GM12873 (cell line): ENCODE results near the gene ENAH.
A peak's percentile ranks its signal among the peaks of the same experiment; 100 is the strongest.

Source experiments
- TF ChIP-seq, protein P1 (sequence below): IDR thresholded peaks from 2 replicates; pipeline ENCODE4 v1.5.1; 2012; ENCODE audit warnings: low read depth, mild to moderate bottlenecking, moderate library complexity, low read length, control low read depth; ENCODE audit not compliant: insufficient read depth; ENCODE audit errors: missing control alignments

ENAH gene

GRCh38 chr1:225479341-225479740, 173.6 kb downstream of the ENAH start:
- TF ChIP-seq, protein P1, sequence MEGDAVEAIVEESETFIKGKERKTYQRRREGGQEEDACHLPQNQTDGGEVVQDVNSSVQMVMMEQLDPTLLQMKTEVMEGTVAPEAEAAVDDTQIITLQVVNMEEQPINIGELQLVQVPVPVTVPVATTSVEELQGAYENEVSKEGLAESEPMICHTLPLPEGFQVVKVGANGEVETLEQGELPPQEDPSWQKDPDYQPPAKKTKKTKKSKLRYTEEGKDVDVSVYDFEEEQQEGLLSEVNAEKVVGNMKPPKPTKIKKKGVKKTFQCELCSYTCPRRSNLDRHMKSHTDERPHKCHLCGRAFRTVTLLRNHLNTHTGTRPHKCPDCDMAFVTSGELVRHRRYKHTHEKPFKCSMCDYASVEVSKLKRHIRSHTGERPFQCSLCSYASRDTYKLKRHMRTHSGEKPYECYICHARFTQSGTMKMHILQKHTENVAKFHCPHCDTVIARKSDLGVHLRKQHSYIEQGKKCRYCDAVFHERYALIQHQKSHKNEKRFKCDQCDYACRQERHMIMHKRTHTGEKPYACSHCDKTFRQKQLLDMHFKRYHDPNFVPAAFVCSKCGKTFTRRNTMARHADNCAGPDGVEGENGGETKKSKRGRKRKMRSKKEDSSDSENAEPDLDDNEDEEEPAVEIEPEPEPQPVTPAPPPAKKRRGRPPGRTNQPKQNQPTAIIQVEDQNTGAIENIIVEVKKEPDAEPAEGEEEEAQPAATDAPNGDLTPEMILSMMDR: no peak

DNA sequence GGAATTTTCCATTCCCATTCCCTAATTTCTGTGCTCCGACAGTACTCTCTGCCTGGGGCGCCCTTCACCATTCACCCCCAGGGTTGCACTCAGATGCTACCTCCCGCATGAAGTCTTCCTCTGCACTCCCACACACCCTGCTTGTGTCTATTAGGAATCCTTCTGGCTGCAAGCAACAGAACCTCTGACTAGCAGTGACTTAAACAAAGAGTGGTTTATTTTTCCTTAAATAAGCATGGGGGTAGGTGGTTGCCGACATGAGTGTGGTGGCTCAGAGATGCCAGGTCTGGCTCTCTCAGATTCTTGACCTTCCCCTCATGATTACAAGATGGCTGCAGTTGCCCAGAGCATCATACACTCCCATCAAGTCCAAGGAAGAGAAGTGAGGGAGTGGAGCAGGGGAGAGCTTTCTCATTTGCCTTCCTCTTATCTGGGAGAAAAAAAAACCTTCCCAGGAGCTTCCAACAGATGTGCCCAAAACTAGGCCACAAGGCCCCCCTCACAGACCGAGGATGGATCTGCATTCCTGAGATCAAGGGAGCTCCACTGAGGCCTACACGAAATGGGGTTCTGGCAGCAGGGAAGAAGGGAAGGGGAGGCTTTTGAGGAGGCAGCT, 175.5 kb downstream of the ENAH start:
- TF ChIP-seq, protein P1: no peak

GRCh38 chr1:225476538-225476988, 176.4 kb downstream of the ENAH start:
- TF ChIP-seq, protein P1: no peak

DNA sequence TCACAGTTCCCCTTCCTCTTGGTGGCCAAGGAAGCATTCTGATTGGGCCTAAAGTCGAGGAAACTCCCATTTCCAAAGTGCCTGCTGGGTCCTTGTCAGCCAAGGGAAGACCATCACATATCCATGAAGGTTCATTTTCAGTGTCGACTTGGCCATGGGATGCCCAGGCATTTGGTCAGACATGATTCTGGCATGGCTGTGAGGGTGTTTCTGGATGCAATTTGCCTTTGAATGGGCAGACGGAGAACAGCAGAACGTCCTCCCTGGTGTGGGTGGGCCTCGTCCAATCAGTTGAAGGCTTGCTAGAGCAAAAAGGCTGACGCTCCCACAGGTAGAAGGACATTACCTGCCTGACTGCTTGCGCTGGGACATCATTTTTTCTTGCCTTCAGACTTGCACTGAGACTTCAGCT, 176.8 kb downstream of the ENAH start:
- TF ChIP-seq, protein P1: no peak

DNA sequence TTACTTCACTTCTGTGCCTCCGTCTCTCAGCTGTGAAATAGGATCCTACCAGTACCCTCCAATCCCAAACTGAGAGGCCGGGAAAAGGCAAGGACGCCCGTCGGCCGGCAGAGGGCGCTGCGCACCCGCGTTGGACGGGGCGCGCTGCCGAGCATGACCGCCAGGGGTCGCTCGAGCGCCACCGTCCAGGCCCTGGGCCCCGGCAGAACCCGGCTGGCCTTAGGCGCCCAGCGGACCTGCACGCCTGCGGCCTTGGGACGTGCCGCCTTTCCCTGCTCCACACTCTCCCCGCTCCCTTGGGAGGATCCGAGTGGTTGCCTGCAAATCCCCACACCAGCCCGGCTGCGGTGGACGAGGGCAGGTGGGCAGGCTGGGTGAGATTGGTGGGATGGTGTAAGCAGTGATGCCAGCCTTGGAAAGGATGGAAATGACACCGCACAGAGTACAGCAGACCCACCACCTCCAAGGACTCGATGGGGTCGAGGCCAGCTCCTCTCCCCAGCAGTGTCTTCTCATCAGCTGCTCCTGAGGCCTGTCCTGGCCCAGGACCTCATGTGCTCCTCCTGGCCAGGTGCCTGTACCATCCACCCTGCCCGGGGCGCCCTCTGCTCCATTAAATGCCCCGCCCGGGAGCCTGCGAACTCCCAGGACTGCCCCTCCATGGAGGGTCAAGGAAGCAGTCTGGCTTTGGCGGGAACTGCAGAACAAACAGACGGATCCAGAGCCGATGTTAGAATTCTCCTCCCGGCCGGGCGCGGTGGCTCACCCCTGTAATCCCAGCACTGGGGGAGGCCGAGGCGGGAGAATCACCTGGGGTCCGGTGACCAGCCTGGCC, 177.7 kb downstream of the ENAH start:
- TF ChIP-seq, protein P1: peak; percentile 100

GRCh38 chr1:225474439-225474985, 178.4 kb downstream of the ENAH start:
- TF ChIP-seq, protein P1: no peak
